NCI-H2196 treated with DMSO at 0.1 percent for 48 hours (cell line): ENCODE measurements around the gene SLC24A4.

Experiments used
- DNase-seq: peaks from one replicate; lab custom pipeline; 2025; ENCODE audit not compliant: unreplicated experiment; lab: John Stamatoyannopoulos, UW

SLC24A4 gene

DNA sequence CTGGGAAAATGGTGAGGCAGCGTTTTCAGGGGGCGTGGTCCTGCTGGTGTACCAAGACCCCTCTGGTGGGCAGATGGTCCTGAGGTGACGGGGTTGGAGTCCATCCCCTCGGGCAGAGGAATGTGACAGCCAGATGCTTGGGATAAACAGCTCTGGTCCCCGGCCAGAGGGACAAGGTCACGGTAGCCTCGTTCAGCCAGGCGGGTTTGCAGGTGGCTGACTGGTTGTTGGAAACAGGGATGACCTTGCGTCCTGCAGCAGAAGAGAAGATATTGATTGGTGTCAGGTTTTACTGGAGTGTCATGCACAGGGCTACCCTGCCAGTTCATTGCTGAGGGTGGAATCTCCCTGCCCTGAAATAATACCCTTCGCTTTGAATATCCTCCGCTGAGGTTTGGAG, 43.3 kb downstream of the SLC24A4 start:
- no peak for DNase-seq

DNA sequence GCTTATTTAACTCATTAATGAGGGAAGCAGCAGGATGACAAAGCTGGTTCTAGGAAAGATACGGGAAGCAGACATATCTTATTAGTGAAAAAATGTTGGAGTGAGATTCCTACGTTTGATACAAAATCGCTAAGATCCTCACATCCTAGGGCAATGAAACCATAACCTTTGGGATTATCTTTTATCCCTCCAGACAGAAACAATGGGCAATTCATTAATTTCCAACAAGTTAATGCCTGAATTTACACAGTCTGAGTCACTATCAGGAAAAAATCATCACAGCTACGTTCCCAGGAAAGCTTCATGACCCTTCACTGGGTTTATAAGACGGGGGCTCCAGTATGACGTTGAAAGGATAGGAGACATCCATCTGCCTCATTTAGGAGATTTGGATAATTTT, 45.0 kb downstream of the SLC24A4 start:
- DNase-seq = no peak

DNA sequence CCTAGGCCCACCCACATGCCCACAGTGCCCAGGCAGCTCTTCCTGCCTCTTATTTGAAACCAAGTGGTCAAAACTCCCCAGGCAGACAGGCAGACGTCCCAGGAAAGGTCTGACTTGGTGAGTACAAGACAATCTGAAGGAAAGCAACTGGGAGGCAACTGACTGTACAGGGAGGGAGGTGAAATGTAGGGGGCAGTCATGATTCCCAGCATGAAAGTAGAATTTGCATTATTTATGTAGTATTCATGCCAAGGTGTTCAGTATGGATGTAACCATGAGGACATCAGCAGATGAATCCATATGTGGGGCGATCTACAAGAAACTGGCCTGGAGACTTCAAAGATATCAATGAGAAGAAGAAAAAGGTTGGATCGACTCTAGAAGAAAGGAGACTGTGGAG, 46.1 kb downstream of the SLC24A4 start:
- DNase-seq = no peak

DNA sequence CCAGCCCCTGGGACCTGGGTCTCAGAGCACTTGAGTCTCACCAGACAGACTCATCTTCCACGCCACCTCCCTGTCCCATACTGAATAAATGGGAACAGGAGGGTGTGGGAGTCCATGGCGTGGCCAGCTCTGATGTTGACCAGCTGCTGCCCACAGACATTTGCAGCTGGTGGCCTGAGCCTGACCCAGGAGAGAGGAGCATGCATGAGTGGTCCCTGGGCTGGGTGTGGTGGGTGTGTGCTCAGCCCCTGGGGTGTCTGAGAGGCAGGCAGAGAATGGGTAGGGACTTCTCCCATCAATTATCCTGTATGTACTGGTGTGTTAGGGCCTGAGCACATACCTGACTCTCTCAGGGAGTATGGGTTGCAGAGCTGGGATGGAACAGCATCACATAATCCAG, 49.3 kb downstream of the SLC24A4 start:
- DNase-seq = no peak

DNA sequence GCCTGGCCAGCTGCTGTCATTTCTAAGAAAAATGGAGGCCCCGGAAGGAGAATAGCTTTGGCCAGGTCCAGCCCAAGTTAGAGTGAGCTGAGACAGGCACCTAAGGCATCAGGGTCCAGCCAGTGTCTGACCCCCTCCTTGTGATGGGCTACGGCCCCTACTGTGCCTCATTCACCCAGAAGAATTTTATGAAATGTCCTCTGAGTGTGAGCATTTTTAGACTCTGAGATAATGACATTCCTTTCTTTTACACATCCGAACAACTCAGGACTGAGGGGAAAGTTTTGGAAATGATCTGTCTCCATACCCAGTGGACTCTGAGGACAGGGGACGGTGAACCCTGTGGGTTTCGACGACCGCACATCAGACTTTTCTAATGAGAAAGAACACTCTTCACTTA, 50.4 kb downstream of the SLC24A4 start:
- no peak for DNase-seq

DNA sequence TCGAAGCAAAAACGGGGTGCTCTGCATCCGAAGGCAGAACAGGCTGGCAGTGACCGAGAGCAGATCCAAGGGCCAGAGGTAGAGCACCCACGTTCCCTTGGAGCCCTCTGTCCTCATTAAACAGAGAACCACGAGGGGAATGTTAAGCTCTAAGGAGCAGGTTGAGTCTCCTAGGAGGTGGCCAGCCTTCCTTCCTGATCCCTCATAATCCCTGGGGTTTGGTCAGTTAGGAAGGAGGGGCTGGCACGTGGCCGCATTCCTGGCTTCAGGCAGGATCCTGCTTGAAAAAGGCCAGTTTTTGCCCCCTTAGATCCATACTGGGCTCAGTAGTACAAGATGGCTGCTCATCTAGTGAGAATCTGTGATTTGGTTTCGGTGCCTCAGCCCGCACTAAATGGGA, 57.2 kb downstream of the SLC24A4 start:
- no peak for DNase-seq

DNA sequence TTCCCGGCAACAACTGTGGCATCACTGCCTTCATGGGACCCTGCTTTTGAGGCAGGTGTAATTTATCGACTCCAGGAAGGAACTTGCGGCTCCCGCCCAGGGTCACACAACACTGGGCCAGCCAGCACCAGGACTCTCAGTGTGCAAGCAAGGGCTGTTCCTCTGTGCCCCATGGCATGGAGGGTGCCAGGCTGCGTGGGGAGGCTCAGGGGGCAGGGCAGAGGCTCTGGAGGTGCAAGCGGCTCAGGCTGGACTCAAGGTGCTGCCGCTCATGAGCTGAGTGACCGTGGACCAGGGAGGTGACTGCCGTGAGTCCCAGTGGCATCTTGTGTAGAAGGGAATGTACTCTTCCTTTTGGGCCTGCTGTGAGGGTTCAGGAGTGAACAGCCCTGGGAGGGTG, 57.6 kb downstream of the SLC24A4 start:
- DNase-seq = no peak

DNA sequence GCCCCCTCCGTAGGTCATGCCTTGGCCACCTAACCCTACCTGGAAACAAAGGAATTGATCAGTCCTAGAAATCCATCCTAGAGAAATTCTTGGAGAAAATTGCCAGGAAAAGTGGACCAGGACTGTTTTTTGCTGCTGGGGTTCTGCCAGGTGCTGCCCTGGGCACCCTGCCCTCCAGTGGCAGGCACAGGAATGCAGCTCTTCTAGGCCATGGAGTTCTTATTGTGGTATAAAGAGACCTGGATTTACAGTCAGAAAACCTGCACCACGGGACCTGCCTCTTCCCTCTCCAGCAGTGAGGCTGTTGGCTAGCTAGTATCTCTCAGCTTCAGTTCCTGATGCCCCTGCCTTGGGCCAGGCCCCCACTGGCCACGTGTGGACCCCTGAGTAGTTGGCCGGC, 59.7 kb downstream of the SLC24A4 start:
- no peak for DNase-seq

DNA sequence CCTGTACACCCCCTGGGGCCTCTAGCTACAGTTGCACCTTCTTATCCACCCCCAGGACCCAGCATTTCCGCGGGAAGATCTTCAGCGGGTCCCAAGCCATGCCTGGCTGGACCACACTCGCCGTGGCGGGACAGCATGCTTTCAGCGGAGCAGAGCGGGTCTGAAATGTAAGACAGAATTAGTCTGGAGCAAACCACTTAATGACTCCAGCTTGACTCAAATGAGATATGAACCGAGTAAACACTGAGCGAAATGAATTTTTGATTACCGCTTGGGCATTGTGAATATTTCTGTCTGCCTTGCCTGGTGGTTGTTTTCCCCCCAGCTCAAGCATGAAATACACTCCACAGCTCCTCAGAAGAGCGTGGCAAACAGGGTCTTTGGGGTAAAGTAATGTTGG, 60.8 kb downstream of the SLC24A4 start:
- no peak for DNase-seq

DNA sequence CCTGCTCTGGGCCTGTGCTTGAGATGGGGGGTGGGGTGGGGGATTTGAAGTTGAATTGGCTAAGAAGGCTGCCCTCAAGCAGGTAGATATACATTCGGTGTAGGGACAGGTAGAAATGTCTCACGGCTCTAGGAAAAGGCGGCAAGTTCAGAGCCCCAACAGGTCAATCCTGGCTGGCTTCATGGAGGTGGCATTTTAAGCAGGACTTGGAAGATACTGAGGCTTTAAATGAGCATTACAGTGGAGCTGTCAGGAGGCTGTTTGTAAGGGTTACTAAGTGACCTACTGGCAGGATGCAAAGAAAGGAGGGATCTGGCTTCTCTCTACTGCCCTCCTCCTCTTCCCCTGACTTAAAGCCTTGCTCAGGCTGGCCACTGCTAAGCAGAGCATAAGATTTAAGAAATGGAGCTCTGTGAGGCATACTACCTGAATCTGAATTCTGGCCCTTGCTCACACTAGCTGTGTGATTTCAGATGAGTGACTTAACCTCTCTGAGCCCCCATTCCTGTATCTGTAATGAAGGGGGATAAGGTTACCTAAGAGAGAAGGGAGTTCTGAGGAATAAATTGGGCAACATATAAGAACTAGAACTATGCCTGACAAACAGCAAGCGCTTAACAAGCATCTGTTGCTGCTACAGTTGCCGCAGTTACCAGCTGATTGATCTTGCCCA, 61.6 kb downstream of the SLC24A4 start:
- DNase-seq = no peak

DNA sequence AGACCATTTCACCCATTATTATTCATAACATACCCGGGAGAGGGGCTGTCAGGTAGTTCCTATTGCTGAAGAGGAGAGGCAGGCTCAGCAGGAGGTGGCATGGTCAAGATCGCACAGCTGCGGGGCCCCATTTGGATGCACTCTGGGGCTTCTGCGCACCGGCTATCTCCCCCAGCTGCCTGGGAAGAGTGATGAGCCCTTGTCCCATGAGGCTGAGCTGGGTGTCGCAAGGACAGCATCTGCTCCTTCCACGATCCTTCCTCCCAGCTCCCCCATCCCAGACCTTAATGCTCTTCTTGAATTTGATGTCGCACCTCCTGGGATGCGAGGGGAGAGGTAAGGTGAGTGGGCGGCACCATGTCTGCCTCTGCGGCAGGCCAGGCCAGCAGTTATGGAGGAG, 62.6 kb downstream of the SLC24A4 start:
- DNase-seq = no peak

DNA sequence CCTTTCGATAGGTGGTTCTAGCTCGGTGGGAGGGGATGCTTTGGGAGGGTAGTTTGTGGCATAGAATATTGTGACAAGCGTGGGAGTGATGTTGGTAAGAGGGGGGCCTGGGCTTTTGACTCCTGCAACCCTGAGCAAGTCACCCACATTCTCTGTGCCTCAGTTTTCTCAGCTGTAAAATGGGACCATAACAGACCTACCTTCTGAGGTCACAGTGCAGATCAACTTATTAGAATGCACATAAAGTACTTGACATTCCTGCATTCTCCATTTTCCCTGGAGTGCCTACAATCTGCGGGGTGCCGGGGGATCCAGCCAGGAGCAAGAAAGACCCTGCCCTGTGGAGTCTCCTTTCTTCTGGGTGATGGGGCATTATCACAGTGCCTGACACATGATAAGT, 63.2 kb downstream of the SLC24A4 start:
- DNase-seq = no peak

DNA sequence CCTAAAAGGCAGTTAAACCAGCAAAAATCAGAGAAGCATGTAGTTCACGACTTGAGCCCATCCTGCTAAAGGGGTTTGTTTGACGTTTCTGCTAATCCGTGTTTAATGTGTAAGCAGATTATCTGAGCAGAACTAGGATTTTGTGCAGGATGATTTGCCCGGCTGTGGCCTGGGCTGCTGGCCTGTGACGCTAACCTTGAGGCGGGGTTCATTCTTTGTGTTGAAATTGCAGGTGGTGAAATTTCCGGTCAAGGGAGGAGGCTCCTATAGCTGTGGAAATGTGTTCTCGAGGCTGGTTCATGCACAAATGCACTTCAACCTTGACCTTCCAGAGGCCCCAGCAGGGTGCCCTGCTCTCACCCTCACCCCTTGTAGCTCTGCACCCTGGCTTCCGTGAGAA, 63.7 kb downstream of the SLC24A4 start:
- no peak for DNase-seq

DNA sequence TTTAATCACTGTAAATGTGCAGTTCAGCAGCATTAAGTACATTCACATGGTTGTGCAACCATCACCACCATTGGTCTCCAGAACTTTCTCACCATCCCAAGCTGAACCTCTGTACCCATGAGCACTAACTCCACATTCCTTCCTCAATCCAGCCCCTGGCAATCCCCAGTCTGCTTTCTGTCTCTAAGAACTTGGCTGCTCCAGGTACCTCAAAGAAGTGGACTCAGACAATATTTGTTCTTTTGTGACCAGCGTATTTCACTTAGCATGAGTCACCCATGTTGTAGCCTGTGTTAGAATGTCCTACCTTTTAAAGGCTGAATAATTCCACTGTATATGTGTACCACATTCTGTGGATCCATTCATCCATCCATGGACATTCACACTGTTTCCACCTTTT, 64.6 kb downstream of the SLC24A4 start:
- no peak for DNase-seq

DNA sequence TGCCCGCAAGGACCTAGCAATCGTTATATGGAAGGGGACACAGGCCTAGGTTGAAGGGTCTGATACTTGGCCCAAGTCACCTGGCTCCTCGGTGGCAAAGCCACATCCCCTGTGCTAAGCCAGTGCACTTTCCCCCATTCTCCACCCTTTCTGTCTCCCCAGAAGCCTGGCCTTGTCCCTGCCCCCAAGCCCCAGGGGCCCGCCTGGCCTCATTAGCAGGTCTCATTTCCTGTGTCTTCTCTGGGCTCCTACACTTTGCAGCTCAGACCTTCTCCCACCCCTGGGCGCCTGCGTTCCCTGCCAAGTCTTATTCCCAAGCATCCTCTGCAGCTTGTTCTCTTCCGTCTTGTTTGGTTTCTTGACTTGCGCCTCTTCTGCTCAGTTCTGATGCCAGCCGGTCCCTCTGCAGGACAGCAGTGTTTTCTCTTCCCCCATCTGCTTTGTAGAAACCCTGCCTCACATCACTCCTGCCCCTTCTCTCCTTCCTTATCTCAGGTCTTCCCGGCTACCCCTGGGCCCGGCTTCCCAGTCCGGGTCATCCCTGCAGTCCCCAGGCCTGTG, 66.7 kb downstream of the SLC24A4 start:
- no peak for DNase-seq

DNA sequence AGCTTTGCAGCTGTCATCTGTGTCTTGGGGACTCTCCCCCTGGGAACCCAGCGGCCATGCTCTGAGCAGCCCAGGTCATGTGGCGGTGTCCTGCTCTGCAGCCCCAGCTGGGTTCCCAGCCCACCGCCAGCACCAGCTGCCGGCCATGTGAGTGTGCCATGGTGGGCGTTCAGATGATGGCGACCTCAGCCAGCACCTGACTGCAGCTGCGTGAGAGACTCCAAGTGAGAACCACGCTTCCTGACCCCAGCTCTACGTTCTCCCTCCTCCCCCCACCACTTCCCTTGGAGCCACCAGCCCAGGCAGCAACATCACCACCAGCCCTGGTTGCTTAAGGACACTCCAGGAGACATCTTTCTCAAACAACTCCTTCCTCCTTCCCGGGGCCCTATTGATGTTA, 68.8 kb downstream of the SLC24A4 start:
- DNase-seq = no peak

DNA sequence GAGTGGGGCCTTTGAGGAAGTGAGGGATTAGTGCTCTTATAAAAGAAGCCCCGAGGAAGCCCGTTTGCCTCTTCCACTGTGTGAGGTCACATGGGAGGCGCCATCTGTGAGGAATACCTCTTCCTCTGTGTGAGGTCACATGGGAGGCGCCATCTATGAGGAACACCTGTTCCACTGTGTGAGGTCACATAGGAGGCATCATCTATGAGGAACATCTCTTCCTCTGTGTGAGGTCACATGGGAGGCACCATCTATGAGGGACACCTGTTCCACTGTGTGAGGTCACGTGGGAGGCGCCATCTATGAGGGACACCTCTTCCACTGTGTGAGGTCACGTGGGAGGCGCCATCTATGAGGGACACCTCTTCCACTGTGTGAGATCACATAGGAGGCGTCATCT, 69.7 kb downstream of the SLC24A4 start:
- no peak for DNase-seq

DNA sequence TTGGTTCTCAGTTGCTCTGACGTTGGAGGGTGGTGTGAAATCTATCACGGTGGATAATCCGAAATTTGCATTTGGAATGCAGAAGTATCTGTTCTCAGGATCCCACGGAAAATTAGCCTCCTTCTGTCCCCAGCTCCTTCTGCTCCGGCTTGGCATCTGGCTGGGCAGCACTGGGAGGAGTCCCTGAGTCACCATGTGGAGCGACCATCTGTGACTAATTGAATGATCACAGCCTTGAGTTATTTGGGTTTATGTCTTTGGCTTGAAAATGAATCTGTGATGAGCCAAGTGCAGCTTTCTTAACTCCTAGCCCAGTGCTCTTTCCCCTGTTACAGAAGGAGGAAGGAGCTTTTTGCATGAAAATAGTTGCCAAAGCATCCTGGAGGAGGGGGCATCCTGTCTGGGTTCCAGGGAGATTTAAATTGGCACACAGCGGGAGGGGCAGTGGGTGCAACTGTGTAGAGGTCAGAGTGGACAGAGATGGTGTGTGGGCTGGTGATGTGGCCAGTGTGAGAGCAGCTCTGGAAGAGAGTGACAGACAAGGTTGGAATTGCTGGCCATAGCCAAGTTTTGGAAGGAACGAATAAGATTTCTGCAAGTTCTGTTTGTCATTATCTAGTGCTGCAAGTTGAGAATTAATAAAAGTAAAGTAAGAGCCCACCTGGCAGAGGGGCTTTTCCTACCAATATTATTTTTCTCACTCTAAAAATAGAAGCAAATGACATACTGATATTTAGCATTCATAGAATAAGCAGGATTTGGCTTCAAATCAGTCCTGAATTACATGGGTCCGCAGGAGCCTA, 74.4 kb downstream of the SLC24A4 start:
- DNase-seq = no peak

DNA sequence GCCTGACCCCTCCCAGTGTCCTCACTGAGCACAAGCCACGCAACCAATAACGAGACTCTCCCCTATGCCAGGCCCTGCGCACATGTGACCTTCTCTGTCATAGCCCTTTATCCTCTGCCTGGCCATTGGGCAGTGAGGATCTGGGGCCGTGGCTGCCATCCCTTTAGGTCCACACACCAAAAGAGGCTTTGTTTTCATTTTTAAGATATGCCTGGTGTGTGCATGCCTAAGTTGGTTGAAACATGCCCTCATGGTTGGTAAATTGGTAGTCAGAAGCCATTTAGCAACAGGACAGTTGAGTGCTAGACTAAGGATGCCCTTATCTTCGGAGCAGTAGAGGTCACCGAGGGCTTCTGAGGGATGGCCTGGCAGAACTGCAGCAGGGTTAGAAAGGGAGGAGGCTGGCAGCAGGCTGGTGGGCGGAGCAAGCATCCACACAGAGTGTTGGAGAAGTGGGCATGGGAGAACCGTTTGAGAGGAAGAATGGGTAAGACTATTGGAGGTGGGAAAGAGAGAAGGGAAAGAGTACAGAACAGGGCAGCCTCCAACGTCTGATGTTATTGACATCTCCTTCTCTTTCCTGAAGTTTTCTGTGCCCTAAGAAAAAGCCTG, 75.1 kb downstream of the SLC24A4 start:
- DNase-seq = no peak

DNA sequence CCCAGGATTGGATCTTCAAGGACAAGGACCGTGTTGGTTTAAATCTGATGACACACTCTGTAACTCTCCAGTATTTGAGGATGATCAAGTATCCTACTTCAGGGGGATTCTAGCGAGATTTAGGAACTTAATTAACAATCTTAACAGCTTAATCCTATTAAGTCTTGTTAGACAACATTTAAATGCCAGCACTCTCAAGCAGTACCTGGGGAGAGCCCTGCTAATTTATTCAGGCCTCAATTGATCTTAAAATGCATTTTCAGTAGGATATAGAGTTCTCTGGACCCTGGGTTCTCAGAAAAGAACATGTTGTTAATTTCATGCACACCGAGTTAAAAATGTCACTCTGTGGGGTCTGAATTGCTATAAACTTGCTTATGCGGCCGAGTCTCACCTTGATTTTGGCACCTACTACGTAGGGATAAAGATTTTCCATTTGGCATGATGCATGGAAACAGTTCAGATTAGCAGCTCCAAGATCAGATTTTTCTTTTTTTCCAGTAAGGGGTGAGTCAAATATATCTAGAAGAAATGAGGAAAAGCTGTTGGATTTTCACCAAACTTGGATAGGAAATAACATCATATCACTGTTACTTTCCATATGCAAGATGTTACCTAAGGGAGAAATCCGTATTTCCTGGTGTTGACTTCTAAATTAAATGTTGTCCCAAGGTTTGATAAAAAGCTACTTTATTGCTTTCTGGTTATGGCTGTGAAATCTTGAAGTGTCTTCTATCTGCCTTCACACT, 76.1 kb downstream of the SLC24A4 start:
- no peak for DNase-seq
